ENCODE results near the gene PIK3C2G. TPM values are rescaled to one million over a fixed set of nuclear protein-coding genes. Genes with fewer than 3 reads are reported as not detected.

PIK3C2G gene
- total and polyA plus RNA-seq, 10 of the 15 experiments (the other 5 are each of a cell fraction or from before 2014, with no cell fraction given): not detected

GRCh38 chr12:18487509-18487908, 226.2 kb downstream of the PIK3C2G start:
- Histone ChIP-seq H4K20me1 (ENCODE audit: control insufficient read depth, insufficient read depth) (no peaks in the 10 kb centered on the region), H3K9ac (ENCODE audit: control insufficient read depth, insufficient read depth, low read length) (no peak overlapping the region), H2AFZ (ENCODE audit: control insufficient read depth, low read depth, low read length) (no peak overlapping the region), H3K79me2 (ENCODE audit: control insufficient read depth, insufficient read depth, low read length) (no peaks in the 10 kb centered on the region), H3K4me1 (ENCODE audit: control insufficient read depth, insufficient read depth, low read length) (no peaks in the 10 kb centered on the region), H3K36me3 (ENCODE audit: control insufficient read depth in 2 of 2, insufficient read depth in 2 of 2, low read length in 1 of 2) (no peaks in the 10 kb centered on the region), H3K9me3 (replicated peaks; ENCODE audit: control insufficient read depth, insufficient read depth, low read length) (no peaks in the 10 kb centered on the region), H3K27me3 (replicated peaks in 1 of 2; ENCODE audit: control insufficient read depth in 2 of 2, insufficient read depth in 2 of 2, low read length in 1 of 2) (no peaks in the 10 kb centered on the region), H3K27ac (ENCODE audit: control insufficient read depth, insufficient read depth) (no peak overlapping the region), H3K4me3 (no peak overlapping the region), H3K4me2 (ENCODE audit: control insufficient read depth, insufficient read depth) (no peak overlapping the region)
- ChIA-PET SMC1A (ENCODE audit: uncharacterized antibody, unreplicated experiment) (no interaction called here), POLR2A (no interaction called here), RAD21 (ENCODE audit: unreplicated experiment) (no interaction called here), CTCF (no interaction called here)
- ATAC-seq: no peak
- WGBS (ENCODE audit: insufficient coverage, insufficient replicate concordance, low lambda C conversion rate, missing lambda C conversion rate): 18% methylated on average over 3 of the region's 3 CpGs
- BruUV-seq (replicated peaks): no TSS peak
- intact Hi-C loops (cut with micrococcal nuclease; ENCODE audit: unreplicated experiment): no loop called here
- no peak for FAIRE-seq
- in situ Hi-C loops (cut with MboI): no loop called here
- no peak for DNase-seq (ENCODE audit: low read depth, low spot score)
- TF ChIP-seq SREBF2 (IDR thresholded peaks at IDR 0.05; ENCODE audit: low read length): no peak
- no peak for TF ChIP-seq SUZ12 (IDR thresholded peaks at IDR 0.05; ENCODE audit: unreplicated experiment)
- TF ChIP-seq LARP7 (IDR thresholded peaks at IDR 0.05): no peak
- TF ChIP-seq NKRF (conservative IDR thresholded peaks at IDR 0.05): no peak
- TF ChIP-seq PRDM15 (CRISPR knock-in tag; IDR thresholded peaks at IDR 0.05): no peak
- TF ChIP-seq ZNF687 (IDR thresholded peaks at IDR 0.05): no peak
- TF ChIP-seq NFIC (IDR thresholded peaks at IDR 0.05; ENCODE audit: low read depth, low read length): no peak
- no peak for TF ChIP-seq NRF1 (conservative IDR thresholded peaks at IDR 0.05; ENCODE audit: low read depth, low read length)
- no peak for TF ChIP-seq POLR2AphosphoS2 (IDR thresholded peaks at IDR 0.05; ENCODE audit: low read depth, low read length)
- TF ChIP-seq TCF12 (IDR thresholded peaks at IDR 0.05; ENCODE audit: low read depth, low read length): no peak
- no peak for TF ChIP-seq CHD2 (IDR thresholded peaks at IDR 0.05; ENCODE audit: borderline replicate concordance, low read depth, low read length)
- TF ChIP-seq MYB (IDR thresholded peaks at IDR 0.05; ENCODE audit: borderline replicate concordance, low read depth, low read length): no peak
- no peak for TF ChIP-seq SMC3 (IDR thresholded peaks at IDR 0.05; ENCODE audit: borderline replicate concordance, low read length)
- no peak for TF ChIP-seq IRF4 (IDR thresholded peaks at IDR 0.05; ENCODE audit: low read depth, low read length)

Data from GM12878 (cell line).